GM19193 (cell line): Measurements from ENCODE around the gene OLFM1.

ENCODE experiments used
- POLR2A ChIP-seq: IDR thresholded peaks from 4 replicates; pipeline ENCODE4 v1.6.1; 2011; ENCODE audit not compliant: insufficient read depth, insufficient read length; ENCODE audit errors: extremely low read depth

OLFM1 gene

DNA sequence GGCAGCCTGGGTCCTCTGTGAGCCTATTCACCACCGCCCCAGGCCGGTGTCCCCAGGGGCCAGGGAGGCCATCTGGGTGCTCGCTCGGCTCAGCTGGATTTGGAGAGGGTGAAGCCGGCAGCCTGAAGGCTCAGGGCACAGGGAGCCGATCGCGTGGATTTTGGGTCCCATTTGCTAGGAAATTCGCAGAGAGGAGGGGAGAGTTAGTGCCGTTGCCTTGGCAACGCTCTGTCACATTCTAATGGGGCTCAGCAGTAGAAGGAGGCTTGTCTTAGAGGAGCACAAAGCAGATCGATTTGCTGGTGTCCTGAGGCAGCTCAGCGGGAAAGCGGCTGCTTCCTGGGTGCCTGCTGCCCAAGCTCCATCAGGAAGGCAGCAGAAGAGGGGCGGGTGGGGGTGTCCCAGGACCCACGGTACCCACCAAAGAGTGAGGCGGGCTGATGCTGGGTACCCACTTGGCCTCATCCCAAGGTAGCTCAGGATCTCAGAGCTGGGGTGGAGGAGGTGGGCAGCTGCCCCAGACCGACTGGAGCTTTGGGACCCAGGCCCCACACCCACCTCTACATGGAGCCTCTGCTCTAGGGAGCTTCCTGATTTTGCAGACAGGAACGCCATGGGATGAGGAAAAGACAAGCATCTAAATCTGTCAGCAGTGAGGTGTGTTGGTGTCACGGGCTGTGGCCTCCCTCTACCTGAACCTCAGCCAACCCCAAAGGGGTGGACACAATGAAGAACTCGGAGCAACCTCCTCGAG, 17.1 kb upstream of the OLFM1 start:
- no peak for TF ChIP-seq POLR2A

DNA sequence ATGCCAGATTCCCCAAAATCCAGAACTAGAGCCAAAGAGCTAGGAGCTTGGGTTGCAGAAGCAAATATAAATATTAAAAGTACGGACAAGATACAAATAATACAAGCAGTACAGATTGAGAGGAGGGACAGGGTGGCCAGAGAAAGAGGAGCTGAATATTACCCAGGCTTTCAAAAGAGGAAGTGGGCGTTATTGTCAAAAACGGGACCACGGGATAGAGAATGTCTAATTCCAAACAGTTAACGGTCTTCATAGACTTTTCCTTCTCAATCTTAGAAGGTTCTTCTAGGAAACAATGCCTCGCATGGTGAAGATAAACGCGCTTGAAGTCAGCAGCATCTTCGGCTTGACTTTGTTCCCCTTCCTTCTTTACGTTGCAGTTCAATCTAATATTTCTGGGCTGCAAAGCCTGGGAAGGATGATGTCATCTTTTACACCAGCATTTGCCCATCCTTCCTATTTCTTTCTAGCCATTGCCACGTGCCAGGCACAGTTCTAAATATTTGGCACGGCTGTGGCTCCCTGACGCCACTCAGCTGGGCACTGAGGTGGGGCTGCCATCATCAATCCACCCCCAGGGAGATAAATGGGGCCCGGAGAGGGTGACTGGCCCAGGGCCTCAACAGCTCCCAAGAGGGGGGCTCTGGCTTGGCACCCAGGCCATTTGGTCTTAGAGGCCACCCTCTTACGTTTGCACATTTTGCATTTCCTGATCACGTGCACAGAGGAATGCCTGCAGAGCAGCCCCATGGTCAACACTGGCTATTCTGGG, 16.3 kb upstream of the OLFM1 start:
- no peak for TF ChIP-seq POLR2A

DNA sequence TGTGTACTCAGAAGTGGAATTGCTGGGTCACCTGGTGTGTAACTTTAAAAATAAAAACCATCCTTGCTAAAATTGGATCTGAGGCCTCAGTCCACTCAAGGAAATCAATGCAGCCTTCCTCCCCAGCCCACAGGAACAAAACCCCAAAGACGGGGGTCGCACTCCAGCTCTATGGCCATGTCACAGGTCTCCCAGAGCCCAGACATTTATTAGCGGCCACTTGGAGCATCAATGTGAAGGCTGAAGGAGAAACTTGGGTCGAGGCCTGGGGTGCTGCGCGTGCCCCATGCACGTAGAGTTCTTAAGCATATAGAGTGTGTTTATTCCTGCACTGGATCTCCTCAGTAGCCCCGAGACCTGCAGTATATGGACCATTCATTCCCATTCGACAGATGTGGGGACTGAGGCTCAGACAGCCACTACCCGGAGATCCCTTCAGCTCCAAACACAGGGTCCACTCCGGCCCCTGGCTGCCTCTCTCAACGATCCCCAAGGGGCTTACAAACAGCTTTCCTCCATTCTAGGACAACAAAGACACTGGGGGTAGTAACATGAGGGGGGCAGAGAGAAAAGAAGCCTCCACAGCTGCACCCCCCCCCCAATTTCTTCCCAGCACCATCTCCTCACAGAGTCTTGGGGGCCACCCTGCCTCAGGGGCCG, 14.3 kb upstream of the OLFM1 start:
- no peak for TF ChIP-seq POLR2A

DNA sequence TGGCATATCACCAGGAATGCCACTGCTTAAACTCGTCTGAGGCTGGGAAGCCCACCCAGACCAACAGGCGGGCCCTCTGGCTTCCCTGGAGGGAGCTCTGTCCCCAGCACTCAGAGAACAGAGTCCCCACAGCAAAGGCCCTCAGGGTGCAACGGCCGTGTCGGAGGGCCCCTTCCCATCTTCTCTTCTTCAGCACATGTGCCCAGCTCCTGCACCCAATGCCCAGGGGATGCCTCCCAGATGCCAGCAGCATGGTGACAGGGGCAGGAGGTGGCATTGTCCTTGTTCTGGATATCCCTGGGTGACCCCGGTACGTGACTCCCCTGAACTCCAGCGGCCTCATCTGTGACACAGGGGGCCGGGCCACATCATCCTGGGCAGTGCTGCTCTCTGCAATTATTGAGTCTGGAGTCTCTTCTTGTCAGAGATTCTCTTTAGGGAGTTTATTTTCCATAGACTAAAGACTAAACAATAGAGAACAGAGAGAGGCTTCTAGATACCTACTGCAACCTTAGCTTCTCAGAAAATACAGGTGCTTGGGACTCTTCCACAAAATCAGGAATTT, 13.6 kb upstream of the OLFM1 start:
- TF ChIP-seq POLR2A = no peak

DNA sequence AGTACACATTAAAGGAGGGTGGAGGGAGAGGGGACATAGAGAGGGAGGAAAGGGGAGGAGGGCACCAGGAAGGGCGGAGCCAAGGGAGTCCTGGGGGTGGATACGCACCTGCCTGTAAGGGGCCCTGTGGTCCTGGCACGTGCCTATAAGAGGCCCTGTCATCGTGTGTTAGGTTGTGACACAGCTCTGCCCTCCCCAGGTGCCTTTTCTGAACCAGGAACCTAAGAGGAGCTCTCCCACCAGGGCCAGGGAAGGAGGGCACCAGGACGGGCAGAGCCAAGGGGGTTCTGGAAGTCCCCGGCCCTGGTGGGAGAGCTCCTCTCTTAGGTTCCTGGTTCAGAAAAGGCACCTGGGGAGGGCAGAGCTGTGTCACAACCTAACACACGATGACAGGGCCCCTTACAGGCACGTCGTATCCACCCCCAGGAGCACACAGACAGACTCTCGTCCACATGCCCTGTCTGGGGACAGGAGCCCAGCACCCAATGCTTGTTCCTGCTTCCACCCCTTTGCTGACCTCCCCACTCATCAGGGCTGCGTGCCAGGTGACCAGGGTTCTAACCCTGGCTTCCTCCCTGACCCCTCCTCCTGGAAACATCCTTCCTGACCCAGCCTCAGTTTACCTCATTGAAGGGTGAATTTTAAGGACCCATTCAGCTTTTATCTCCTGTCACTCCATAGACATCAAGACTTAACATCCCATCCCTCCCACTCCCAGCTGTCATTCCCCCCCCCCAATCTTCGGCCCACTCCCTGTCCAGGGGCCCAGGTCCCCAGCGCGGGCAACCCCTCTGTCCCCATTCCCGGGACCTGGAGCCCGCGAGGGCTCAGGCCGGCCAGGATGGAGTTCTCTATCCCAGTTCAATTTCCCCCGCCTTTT, 12.9 kb upstream of the OLFM1 start:
- TF ChIP-seq POLR2A = no peak

DNA sequence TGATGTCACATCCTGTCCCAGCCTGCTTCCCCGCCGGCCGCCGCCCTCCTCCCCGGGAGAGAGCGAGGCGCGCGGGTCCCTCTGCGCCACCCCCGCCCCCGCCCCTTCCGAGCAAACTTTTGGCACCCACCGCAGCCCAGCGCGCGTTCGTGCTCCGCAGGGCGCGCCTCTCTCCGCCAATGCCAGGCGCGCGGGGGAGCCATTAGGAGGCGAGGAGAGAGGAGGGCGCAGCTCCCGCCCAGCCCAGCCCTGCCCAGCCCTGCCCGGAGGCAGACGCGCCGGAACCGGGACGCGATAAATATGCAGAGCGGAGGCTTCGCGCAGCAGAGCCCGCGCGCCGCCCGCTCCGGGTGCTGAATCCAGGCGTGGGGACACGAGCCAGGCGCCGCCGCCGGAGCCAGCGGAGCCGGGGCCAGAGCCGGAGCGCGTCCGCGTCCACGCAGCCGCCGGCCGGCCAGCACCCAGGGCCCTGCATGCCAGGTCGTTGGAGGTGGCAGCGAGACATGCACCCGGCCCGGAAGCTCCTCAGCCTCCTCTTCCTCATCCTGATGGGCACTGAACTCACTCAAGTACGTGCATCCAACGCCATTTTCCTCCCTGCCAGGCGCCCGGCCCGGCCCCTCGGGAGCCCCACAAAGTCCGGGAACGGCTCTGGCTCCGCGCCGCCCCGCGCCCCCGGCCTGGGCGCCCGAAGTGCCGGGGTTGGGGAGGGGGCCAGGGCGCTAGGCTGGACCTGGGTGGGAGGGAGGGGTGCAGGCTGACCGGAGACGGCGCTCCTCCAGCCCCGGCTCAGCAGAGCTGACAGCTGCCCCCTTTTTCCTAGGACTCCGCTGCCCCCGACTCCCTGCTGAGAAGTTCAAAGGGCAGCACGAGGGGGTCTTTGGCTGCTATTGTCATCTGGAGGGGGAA, 12.0 kb upstream of the OLFM1 start:
- no peak for TF ChIP-seq POLR2A

DNA sequence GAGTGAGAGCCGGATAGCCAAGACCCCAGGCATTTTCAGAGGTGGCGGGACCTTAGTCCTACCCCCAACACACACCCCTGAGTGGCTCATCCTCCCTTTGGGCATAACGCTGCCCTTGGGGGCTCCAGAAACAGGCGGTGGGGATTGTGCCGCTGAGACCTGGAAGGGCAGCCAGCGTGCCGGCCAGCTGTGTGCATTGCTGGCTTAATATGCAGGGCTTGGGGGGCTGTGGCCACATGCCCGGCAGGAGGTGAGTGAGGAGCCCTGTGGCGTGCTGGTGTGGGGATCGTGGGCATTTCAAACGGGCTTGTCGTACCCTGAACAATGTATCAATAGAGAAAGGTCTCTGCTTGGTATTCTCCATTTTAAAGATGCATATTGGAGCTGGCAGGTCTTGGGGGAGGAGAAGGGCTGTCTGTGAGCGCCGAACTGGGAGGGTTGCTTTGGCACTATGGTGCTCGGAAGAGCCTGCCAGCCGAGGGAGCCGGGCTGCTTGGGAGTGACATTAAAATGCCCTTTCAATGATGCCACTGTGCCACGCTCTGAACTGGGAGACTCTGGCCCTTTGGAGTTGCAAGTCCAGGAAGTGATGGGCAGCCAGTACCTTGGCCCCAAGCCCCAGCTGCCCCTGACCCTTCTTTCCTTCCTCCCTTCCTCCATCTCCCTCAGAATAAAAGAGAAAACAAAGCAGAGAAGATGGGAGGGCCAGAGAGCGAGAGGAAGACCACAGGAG, 11.2 kb upstream of the OLFM1 start:
- TF ChIP-seq POLR2A = no peak

DNA sequence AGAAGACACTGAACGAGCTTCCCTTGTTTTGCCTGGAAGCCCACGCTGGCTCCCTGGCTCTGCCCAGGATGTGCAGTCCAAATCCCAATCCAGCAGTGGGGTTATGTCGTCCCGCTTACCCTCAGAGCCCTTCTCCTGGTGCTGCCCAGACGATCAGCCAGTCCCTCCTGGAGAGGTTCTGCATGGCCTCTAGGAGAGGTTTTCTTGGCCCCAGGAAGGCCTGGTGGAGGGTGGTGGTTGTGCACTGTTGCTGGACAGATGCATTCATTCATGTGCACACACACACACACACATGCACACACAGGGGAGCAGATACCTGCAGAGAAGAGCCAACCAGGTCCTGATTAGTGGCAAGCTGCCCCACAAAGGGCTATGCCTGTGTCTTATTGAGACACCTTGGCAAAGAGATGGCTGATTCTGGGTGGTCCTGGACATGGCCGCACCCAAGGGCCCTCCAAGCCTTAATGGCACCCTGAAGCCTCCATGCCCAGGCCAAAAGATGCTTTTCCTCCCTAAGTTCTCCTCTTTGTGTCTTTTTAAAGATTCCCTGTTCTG, 10.5 kb upstream of the OLFM1 start:
- TF ChIP-seq POLR2A = no peak

DNA sequence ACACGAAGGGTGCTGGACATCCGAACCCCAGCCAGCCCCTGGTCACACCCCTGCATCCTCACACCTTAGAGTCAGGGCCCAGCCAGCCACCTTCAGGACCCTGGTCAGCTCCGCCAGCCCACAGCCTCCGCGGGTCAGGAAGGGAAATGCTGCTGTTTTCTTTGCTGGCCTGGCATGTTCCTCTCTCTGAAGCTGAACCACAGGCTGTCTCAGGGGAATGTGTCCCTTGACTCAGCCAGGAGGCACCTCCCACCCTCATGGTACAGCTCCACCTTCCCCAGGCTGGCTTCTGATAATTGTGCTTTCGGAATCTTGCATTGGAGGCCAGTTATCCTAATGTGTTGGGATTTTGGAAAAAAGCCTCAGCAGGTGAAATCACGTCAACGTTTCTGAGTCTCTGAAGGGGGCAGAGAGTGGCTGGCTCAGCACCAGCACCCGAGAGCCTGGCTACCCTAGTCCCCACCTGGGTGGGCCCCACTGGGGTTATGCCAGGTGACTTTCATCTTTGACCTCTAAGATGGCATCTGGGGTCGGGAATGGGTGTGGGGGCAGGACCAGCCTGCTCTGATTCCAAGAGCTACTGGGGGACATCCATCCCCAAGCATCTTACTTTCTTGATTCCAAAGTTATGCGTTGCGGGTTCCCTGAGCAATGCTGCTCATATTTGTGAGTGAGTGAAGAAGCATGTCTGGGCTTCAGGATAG, 9.8 kb upstream of the OLFM1 start:
- no peak for TF ChIP-seq POLR2A

DNA sequence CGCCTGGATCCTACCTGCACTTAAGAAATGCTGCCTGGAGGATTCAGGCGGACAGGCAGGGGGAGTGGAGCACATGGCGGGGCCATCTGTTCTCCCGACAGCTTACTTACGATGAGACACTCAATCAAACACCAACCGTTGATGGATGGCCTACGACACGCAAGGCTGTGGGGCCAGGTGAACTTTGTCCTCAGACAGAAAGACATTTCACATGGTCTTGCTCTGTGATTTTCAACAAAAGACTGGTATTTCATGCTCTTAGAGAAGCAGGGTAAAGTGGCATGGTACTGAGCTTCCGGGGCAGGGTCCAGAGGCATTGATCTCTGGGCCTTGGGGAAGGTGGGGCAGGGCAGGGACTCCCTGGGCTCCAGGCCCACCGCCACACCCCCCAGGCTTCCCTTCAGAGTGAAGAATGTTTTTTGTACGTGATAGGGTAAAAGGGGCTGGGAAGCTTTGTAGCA, 9.1 kb upstream of the OLFM1 start:
- TF ChIP-seq POLR2A = no peak

DNA sequence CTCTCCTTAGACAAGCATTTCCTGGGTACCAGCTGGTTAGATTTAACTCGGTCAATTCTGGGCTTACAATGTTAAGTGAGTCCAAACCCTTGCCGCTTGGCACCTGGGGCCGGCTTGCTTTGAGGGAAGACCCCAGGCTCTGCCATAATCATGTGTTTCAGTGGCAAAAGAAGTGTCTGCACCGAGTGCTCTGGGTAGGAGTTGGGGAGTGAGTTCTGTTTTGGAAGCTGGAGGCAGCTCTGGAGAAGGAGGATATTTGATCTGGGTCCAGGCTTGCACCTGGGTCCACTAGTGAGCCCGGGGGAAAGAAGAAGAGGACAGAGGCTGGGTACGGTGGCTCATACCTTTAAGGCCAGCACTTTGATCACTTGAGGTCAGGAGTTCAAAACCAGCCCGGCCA, 8.4 kb upstream of the OLFM1 start:
- TF ChIP-seq POLR2A = no peak

DNA sequence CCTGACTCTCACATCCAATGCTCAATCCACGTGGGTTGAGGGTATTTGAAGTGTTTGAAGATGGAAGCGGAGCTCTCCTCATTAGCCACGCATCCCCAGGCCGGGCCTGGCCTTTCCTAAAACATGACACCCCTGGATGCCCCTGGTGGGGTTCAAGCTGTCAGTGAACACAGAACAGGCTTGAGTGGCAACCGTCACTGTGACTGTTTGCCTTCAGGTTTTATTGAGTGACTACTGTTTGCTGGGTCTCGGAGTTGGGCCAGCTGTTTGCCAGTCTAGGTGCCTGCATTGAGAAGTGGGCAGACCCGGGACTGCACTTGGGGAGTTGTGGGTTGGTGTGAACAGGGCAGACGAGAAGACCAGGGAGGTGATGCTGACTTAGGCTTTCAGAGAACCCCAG, 7.8 kb upstream of the OLFM1 start:
- TF ChIP-seq POLR2A = no peak
